ENCODE measurements around the gene RALGDS.

The RALGDS gene

DNA sequence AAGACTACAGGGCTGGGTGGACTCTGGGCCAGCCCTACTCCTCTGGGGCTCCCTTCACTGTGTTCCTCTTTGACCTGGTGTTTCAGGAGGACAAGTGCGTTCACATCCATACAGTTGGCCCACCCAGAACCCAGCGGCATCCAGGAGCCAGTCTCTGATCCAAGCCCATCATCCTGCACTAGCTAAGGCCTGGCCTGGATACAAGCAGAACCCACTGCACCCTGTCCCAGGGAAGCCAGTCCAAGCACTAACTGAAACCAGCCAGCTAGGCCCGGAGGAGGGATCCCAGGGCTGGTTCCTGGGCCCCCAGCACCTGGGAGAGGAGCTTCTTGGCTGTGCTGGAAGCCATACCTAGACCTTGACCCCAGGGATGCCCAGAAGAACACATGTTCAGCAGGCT, 46.7 kb upstream of the RALGDS start:
- no peak overlapping the region for H3K4me3 ChIP-seq (ENCODE audit: severe bottlenecking)
- no peaks in the 10 kb centered on the region for H3K9me3 ChIP-seq (ENCODE audit: severe bottlenecking)
- H3K4me1 ChIP-seq (ENCODE audit: insufficient read depth, poor library complexity, severe bottlenecking) = no peaks in the 10 kb centered on the region
- H3K27ac ChIP-seq (ENCODE audit: poor library complexity, severe bottlenecking) = no peak overlapping the region
- TF ChIP-seq, protein P1, sequence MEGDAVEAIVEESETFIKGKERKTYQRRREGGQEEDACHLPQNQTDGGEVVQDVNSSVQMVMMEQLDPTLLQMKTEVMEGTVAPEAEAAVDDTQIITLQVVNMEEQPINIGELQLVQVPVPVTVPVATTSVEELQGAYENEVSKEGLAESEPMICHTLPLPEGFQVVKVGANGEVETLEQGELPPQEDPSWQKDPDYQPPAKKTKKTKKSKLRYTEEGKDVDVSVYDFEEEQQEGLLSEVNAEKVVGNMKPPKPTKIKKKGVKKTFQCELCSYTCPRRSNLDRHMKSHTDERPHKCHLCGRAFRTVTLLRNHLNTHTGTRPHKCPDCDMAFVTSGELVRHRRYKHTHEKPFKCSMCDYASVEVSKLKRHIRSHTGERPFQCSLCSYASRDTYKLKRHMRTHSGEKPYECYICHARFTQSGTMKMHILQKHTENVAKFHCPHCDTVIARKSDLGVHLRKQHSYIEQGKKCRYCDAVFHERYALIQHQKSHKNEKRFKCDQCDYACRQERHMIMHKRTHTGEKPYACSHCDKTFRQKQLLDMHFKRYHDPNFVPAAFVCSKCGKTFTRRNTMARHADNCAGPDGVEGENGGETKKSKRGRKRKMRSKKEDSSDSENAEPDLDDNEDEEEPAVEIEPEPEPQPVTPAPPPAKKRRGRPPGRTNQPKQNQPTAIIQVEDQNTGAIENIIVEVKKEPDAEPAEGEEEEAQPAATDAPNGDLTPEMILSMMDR (IDR thresholded peaks at IDR 0.05; ENCODE audit: poor library complexity, severe bottlenecking) = no peak
- ATAC-seq (ENCODE audit: low read depth) = no peak
- H3K27me3 ChIP-seq (ENCODE audit: insufficient read depth, poor library complexity, severe bottlenecking) = peaks cover 7% of the 10 kb centered on the region
- no peaks in the 10 kb centered on the region for H3K36me3 ChIP-seq (ENCODE audit: low read depth)
- DNase-seq (ENCODE audit: low spot score) = no peak

DNA sequence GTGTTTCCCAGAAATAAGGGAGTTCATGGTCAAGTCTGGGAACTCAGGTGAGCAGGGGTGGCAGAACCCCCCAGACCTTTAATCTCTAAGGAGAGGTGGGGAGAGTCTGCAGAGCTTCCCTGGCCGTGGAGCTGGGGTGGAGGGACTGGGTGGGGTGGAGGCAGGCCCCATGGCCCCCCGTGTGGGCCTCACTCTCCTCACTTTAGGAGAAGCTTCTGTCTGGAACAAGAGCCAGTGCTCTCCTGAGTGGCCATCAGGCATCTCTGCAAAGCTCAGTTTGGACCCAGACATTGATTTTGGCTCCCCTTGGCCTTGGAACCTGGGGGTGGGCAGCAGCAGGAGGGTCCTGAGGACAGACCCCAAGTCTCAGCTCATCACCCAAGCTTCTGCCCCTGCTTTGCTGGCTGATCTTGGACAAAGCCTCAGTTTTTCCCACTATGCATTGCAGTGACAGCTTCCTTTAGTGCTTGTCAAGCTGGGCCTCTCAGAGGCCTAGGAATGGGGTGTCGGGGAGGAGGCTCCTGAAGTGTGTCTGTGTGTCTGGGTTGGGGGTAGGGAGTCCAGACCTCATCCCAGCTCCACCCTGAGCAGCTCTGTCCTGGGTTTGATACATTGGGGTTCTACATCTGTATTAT, 46.2 kb upstream of the RALGDS start:
- TF ChIP-seq, protein P1 (IDR thresholded peaks at IDR 0.05; ENCODE audit: poor library complexity, severe bottlenecking) = no peak
- Histone ChIP-seq H3K27me3 (ENCODE audit: insufficient read depth, poor library complexity, severe bottlenecking) (peaks cover 7% of the 10 kb centered on the region), H3K9me3 (ENCODE audit: severe bottlenecking) (no peaks in the 10 kb centered on the region), H3K4me1 (ENCODE audit: insufficient read depth, poor library complexity, severe bottlenecking) (no peaks in the 10 kb centered on the region), H3K4me3 (ENCODE audit: severe bottlenecking) (no peak overlapping the region), H3K27ac (ENCODE audit: poor library complexity, severe bottlenecking) (no peak overlapping the region), H3K36me3 (ENCODE audit: low read depth) (no peaks in the 10 kb centered on the region)
- ATAC-seq (ENCODE audit: low read depth) (no peak), DNase-seq (ENCODE audit: low spot score) (no peak)

DNA sequence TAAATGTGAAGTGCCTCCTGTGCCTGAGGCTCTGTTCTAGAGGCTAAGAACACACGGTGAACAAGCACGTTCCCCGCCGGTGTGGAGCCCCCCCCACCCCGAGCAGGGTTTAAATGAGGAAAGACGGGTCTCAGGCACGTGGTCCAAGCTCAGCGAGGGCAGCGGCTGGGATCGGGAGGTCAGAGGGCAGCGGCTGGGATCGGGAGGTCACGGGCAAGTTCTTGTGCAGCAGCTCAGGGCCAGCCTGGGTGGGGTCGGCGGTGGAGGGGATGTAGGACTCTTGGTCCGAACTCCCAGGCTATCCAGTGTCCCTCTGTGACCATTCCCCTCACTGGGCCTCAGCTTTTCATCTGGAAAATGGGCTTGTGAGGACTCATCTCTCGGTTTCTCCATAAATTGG, 45.4 kb upstream of the RALGDS start:
- ATAC-seq (ENCODE audit: low read depth) = no peak
- TF ChIP-seq, protein P1 (IDR thresholded peaks at IDR 0.05; ENCODE audit: poor library complexity, severe bottlenecking) = no peak
- H3K27ac ChIP-seq (ENCODE audit: poor library complexity, severe bottlenecking) = no peak overlapping the region
- H3K36me3 ChIP-seq (ENCODE audit: low read depth) = no peaks in the 10 kb centered on the region
- H3K4me1 ChIP-seq (ENCODE audit: insufficient read depth, poor library complexity, severe bottlenecking) = no peaks in the 10 kb centered on the region
- no peak for DNase-seq (ENCODE audit: low spot score)
- H3K4me3 ChIP-seq (ENCODE audit: severe bottlenecking) = no peak overlapping the region
- no peaks in the 10 kb centered on the region for H3K9me3 ChIP-seq (ENCODE audit: severe bottlenecking)
- H3K27me3 ChIP-seq (ENCODE audit: insufficient read depth, poor library complexity, severe bottlenecking) = peaks cover 7% of the 10 kb centered on the region

DNA sequence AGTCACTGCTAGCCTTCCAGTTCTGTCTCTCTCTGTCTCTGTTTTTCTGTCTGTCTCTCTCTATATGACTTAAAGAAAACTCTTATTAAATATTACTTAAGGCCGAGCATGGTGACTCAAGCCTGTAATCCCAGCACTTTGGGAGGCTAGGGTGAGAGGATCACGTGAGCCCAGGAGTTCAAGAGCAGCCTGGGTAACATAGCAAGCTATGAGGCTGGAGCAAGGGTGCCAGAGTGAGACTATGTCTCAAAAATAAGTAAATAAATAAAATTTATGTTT, 44.4 kb upstream of the RALGDS start:
- Histone ChIP-seq H3K9me3 (ENCODE audit: severe bottlenecking) (no peaks in the 10 kb centered on the region), H3K4me1 (ENCODE audit: insufficient read depth, poor library complexity, severe bottlenecking) (no peaks in the 10 kb centered on the region), H3K36me3 (ENCODE audit: low read depth) (no peaks in the 10 kb centered on the region), H3K27me3 (ENCODE audit: insufficient read depth, poor library complexity, severe bottlenecking) (peaks cover 7% of the 10 kb centered on the region), H3K27ac (ENCODE audit: poor library complexity, severe bottlenecking) (no peak overlapping the region), H3K4me3 (ENCODE audit: severe bottlenecking) (no peak overlapping the region)
- TF ChIP-seq, protein P1 (IDR thresholded peaks at IDR 0.05; ENCODE audit: poor library complexity, severe bottlenecking) = no peak
- no peak for ATAC-seq (ENCODE audit: low read depth)
- no peak for DNase-seq (ENCODE audit: low spot score)

DNA sequence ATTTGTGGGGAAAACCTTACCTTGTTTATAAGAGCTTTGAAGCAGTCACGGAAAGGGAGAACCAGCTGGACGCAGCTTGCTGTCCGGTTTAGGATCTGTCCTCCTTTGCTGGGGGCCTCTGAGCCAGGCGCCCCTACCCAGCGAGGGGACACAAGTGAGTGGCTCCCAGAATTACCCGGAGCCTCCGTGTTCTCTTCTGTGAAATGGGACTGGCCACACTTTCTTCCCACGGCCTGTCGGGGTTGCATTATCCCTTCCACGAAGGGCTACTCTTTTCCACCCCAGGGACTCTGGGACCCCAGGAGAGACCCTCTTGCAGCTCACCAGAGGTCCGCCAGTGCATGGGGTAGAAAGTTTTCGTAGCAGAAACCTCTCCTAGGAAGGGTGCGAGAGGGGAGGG, 43.2 kb upstream of the RALGDS start:
- DNase-seq (ENCODE audit: low spot score) (no peak), ATAC-seq (ENCODE audit: low read depth) (no peak)
- TF ChIP-seq, protein P1 (IDR thresholded peaks at IDR 0.05; ENCODE audit: poor library complexity, severe bottlenecking) = no peak
- Histone ChIP-seq H3K27me3 (ENCODE audit: insufficient read depth, poor library complexity, severe bottlenecking) (peaks cover 7% of the 10 kb centered on the region), H3K4me1 (ENCODE audit: insufficient read depth, poor library complexity, severe bottlenecking) (no peaks in the 10 kb centered on the region), H3K36me3 (ENCODE audit: low read depth) (no peaks in the 10 kb centered on the region), H3K27ac (ENCODE audit: poor library complexity, severe bottlenecking) (no peak overlapping the region), H3K4me3 (ENCODE audit: severe bottlenecking) (peak overlapping the region; percentile 42), H3K9me3 (ENCODE audit: severe bottlenecking) (no peaks in the 10 kb centered on the region)

All from RWPE2 (cell line).